Gastrocnemius medialis (tissue), 4 donors: ENCODE measurements around the gene TOR4A. TPM values are rescaled to one million over a fixed set of nuclear protein-coding genes. Genes with fewer than 3 reads are reported as not detected.
"Not testable (repeated sequence)": the region's sequence is repeated elsewhere in the genome, so short reads cannot be mapped to it uniquely, and the experiment has no call there.

Experiments
- ATAC-seq, 2 donors: fragments of 150-250 bp; one replicate each; pipeline ENCODE4 v1.9.1; 2016
- DNase-seq, 2 donors: peaks; one replicate each; pipeline ENCODE4 v3.0.0-alpha.2; 2019
- H3K27ac ChIP-seq, 4 donors: fragments of 200-600 bp; sonication (generic); 1 replicate in 1 of 4; 2 replicates in 3 of 4; pipeline ENCODE4 v1.5.1; 2016 to 2018; ENCODE audit warnings: mild to moderate bottlenecking in 2 of 4, moderate library complexity in 1 of 4
- H3K27me3 ChIP-seq, 3 donors: fragments of 200-600 bp; sonication (generic) in 2 of 3; 1 replicate in 1 of 3; 2 replicates in 2 of 3; pipeline versions ENCODE4 v1.5.1 to v1.6.0; 2016 to 2019; ENCODE audit warnings: mild to moderate bottlenecking in 1 of 3, moderate library complexity in 1 of 3
- H3K36me3 ChIP-seq, 2 donors: fragments of 200-600 bp; sonication (generic) in 1 of 2; one replicate each; pipeline ENCODE4 v1.5.1; 2017 to 2018
- H3K4me1 ChIP-seq, 2 donors: fragments of 200-600 bp; sonication (generic) in 1 of 2; one replicate each; pipeline ENCODE4 v1.5.1; 2016 to 2017; ENCODE audit warnings: mild to moderate bottlenecking in 2 of 2
- H3K4me3 ChIP-seq, 4 donors: fragments of 200-600 bp; sonication (generic) in 3 of 4; 1 replicate in 1 of 4; 2 replicates in 3 of 4; pipeline ENCODE4 v1.5.1; 2016 to 2019; ENCODE audit warnings: mild to moderate bottlenecking in 2 of 4
- H3K9me3 ChIP-seq, 3 donors: fragments of 200-600 bp; sonication (generic) in 2 of 3; 1 replicate in 1 of 3; 2 replicates in 2 of 3; pipeline ENCODE4 v1.5.1; 2016 to 2019
- CTCF ChIP-seq, 5 experiments: fragments of 450-650 bp in 3 of 5; fragments of 200-600 bp in 2 of 5; sonication (generic) in 2 of 5; IDR thresholded peaks in 4 of 5; conservative IDR thresholded peaks in 1 of 5; 1 replicate in 4 of 5; 2 replicates in 1 of 5; pipeline ENCODE4 v1.5.1; 2016 to 2019; ENCODE audit warnings: antibody characterized with exemption in 5 of 5, mild to moderate bottlenecking in 3 of 5, moderate library complexity in 3 of 5
- POLR2A ChIP-seq, 2 donors: fragments of 450-650 bp; IDR thresholded peaks; one replicate each; pipeline ENCODE4 v1.6.1; 2017; ENCODE audit warnings: antibody characterized with exemption in 2 of 2, mild to moderate bottlenecking in 2 of 2, moderate library complexity in 2 of 2
- in situ Hi-C, 4 donors: fragments of 200-750 bp; cut with MboI; loops; one replicate each; pipeline versions ENCODE4 v1.15.0 to v1.8.0; 2017; ENCODE audit warnings: low sequenced_read_pairs in 4 of 4
- intact Hi-C: fragments of 100-400 bp; cut with DNase I; formaldehyde crosslinking; loops from one replicate; pipeline ENCODE4 v1.15.1; 2023; ENCODE audit warnings: low total_unique reads
- total RNA-seq, 4 donors: library from RNA; depleted of rRNA; stranded (reverse); fragments of >200 nt; gene quantifications; one replicate each; pipeline versions ENCODE4 v1.1.0 to v1.2.3, GENCODE V29; 2016

TOR4A gene
- total RNA-seq, 4 donors from 2014 or later: 1.2 to 2.8 (median 1.7) TPM

- ATAC-seq (no peak), DNase-seq (peak; percentile 49 to 67)
- H3K9me3 ChIP-seq: no peaks in the 10 kb centered on the region
- H3K4me3 ChIP-seq: no peak overlapping the region
- intact Hi-C loops: loop anchor here (2.0 to 10.0 kb wide), 2 partner anchors 25 to 453 kb away; no protein-coding TSS in a partner anchor
- peaks cover 49 to 61% of the 10 kb centered on the region in 2 donors for H3K4me1 ChIP-seq
- H3K27ac ChIP-seq: peak overlapping the region; percentile 63 to 79 (median 78)
- peaks cover 0 to 17% (median 0%) of the 10 kb centered on the region in 3 donors for H3K27me3 ChIP-seq
- peaks cover 0 to 14% of the 10 kb centered on the region in 2 donors for H3K36me3 ChIP-seq
- in situ Hi-C loops: loop anchor here in 2 of 4 donors (10.0 kb wide), 1 partner anchor 123 kb away; the partner anchor contains the start of gene DPP7 (in 2 of the 2)
- TF ChIP-seq POLR2A (IDR thresholded peaks at IDR 0.05) (no peak), CTCF (IDR thresholded peaks at IDR 0.05 in 4 of 5, conservative IDR thresholded peaks at IDR 0.05 in 1 of 5) (no peak)
These were observed 39.5 kb upstream of the TOR4A start for GRCh38 chr9:137237759-137238726.

- DNase-seq, ATAC-seq, H3K27me3 ChIP-seq, H3K9me3 ChIP-seq: not testable (repeated sequence)
- in situ Hi-C loops (loop anchor here in 2 of 4 donors (10.0 kb wide), 1 partner anchor 125 kb away; the partner anchor contains the start of gene DPP7 (in 2 of the 2)), intact Hi-C loops (loop anchor here (2.0 to 10.0 kb wide), 4 partner anchors 29 to 455 kb away; partner anchors contain the start of genes ANAPC2, SSNA1 and TPRN)
- peak overlapping the region; percentile 69 to 83 (median 78) for H3K4me3 ChIP-seq
- H3K36me3 ChIP-seq: peaks cover 0 to 23% of the 10 kb centered on the region in 2 donors
- peak overlapping the region; percentile 90 to 98 (median 94) for H3K27ac ChIP-seq
- H3K4me1 ChIP-seq: peaks cover 62 to 77% of the 10 kb centered on the region in 2 donors
These were observed 37.9 kb upstream of the TOR4A start for GRCh38 chr9:137239541-137240200.

GRCh38 chr9:137240318-137240840 lies 37.1 kb upstream of the TOR4A start:
- peak overlapping the region; percentile 90 to 98 (median 94) for H3K27ac ChIP-seq
- intact Hi-C loops: loop anchor here (2.0 to 5.0 kb wide), 3 partner anchors 28 to 52 kb away; partner anchors contain the start of genes ANAPC2, SSNA1 and TPRN
- DNase-seq (peak; percentile 56 to 70), ATAC-seq (peak; percentile 13 to 18)
- TF ChIP-seq POLR2A (IDR thresholded peaks at IDR 0.05): peak in 1 of 2 donors; percentile 25
- peak in 2 of 5 experiments; percentile 9 to 16 for TF ChIP-seq CTCF (IDR thresholded peaks at IDR 0.05 in 4 of 5, conservative IDR thresholded peaks at IDR 0.05 in 1 of 5)
- no peaks in the 10 kb centered on the region for H3K9me3 ChIP-seq
- in situ Hi-C loops: no loop called here
- no peaks in the 10 kb centered on the region for H3K27me3 ChIP-seq
- H3K4me1 ChIP-seq: peaks cover 62 to 83% of the 10 kb centered on the region in 2 donors
- H3K4me3 ChIP-seq: peak overlapping the region; percentile 69 to 83 (median 78)
- H3K36me3 ChIP-seq: peaks cover 0 to 23% of the 10 kb centered on the region in 2 donors

GRCh38 chr9:137240841-137241489 lies 36.6 kb upstream of the TOR4A start, which contains the start of gene TUBB4B:
TSS of gene TUBB4B (plus strand) at chr9:137241287. CDS start at chr9:137241361, 74 bp downstream.
- H3K4me3 ChIP-seq: peak within 1 kb of the TSS; percentile 79 to 100 (median 85)
- in situ Hi-C loops: no loop called here
- ATAC-seq: peak; percentile 92 to 94
- peak; percentile 99 to 100 for DNase-seq
- TF ChIP-seq POLR2A (IDR thresholded peaks at IDR 0.05) (peak; percentile 100), CTCF (IDR thresholded peaks at IDR 0.05 in 4 of 5, conservative IDR thresholded peaks at IDR 0.05 in 1 of 5) (peak in 1 of 5 experiments; percentile 19)
- H3K27me3 ChIP-seq: no peaks in the 10 kb centered on the region
- peaks cover 60 to 77% of the 10 kb centered on the region in 2 donors for H3K4me1 ChIP-seq
- peak within 1 kb of the TSS; percentile 93 to 98 (median 97) for H3K27ac ChIP-seq
- no peaks in the 10 kb centered on the region for H3K9me3 ChIP-seq
- intact Hi-C loops: loop anchor here (1.0 to 5.0 kb wide), 4 partner anchors 14 to 52 kb away; partner anchors contain the start of genes ANAPC2, NELFB, SSNA1 and TPRN
- H3K36me3 ChIP-seq: peaks cover 0 to 23% of the 10 kb centered on the region in 2 donors
